Chondrocyte (in vitro differentiated cells): Measurements from ENCODE around the gene GJC3. TPM values are rescaled to one million over a fixed set of nuclear protein-coding genes. Genes with fewer than 3 reads are reported as not detected.
"Not testable (repeated sequence)": the region's sequence is repeated elsewhere in the genome, so short reads cannot be mapped to it uniquely, and the experiment has no call there.

Experiments used
- DNase-seq: peaks from one replicate; pipeline ENCODE4 v3.0.0; 2021; ENCODE audit warnings: mixed read lengths, low spot score
- H3K27ac Mint-ChIP-seq: one replicate; pipeline ENCODE4 v1.8.0; 2021; ENCODE audit warnings: mild to moderate bottlenecking, moderate library complexity, mixed read lengths; ENCODE audit not compliant: unreplicated experiment
- H3K27me3 Mint-ChIP-seq: 2 replicates; pipeline ENCODE4 v1.8.0; 2021; ENCODE audit warnings: low read depth, mixed read lengths
- H3K36me3 Mint-ChIP-seq: 2 replicates; pipeline ENCODE4 v1.8.0; 2021; ENCODE audit warnings: low read depth, mixed read lengths
- H3K4me1 Mint-ChIP-seq: 2 replicates; pipeline ENCODE4 v1.8.0; 2021; ENCODE audit warnings: low read depth, mild to moderate bottlenecking, mixed read lengths
- H3K4me3 Mint-ChIP-seq: one replicate; pipeline ENCODE4 v1.8.0; 2021; ENCODE audit warnings: mild to moderate bottlenecking, moderate library complexity, mixed read lengths; ENCODE audit not compliant: unreplicated experiment
- H3K9me3 Mint-ChIP-seq: 2 replicates; pipeline ENCODE4 v1.8.0; 2021; ENCODE audit warnings: low read depth, mixed read lengths
- CTCF ChIP-seq: fragments of 200-600 bp; sonication (generic); IDR thresholded peaks from 2 replicates; pipeline ENCODE4 v1.5.0; 2021; ENCODE audit warnings: antibody characterized with exemption, mild to moderate bottlenecking, moderate library complexity
- long read RNA-seq: library from polyadenylated mRNA; stranded (forward); transcript quantifications from one replicate; pipeline ENCODE4 v2.0.0, GENCODE V29; 2021
- total RNA-seq: library from RNA; stranded (reverse); gene quantifications from 3 replicates; pipeline ENCODE4 v1.2.1, GENCODE V29; 2021

GJC3 gene
- total RNA-seq: not detected in 3 replicates
- long read RNA-seq: 0 reads

GRCh38 chr7:99928994-99929729, at the start of gene GJC3:
TSS of gene GJC3 (minus strand) at chr7:99929620. CDS start at chr7:99929620, 0 bp downstream.
- peak; percentile 70 for TF ChIP-seq CTCF
- Mint-ChIP-seq H3K27ac (no peak within 1 kb of the TSS), H3K36me3 (no peaks in the 10 kb centered on the region), H3K9me3 (no peaks in the 10 kb centered on the region), H3K4me3 (peak within 1 kb of the TSS; percentile 39), H3K27me3 (peaks cover 40% of the 10 kb centered on the region), H3K4me1 (peaks cover 7% of the 10 kb centered on the region)
- DNase-seq: no peak

GRCh38 chr7:99976626-99977025, 47.2 kb upstream of the GJC3 start:
- H3K36me3 Mint-ChIP-seq: no peaks in the 10 kb centered on the region
- no peak overlapping the region for H3K27ac Mint-ChIP-seq
- no peaks in the 10 kb centered on the region for H3K4me1 Mint-ChIP-seq
- H3K9me3 Mint-ChIP-seq: peaks cover 6% of the 10 kb centered on the region
- no peak for DNase-seq
- no peak for TF ChIP-seq CTCF
- H3K4me3 Mint-ChIP-seq: no peak overlapping the region
- peaks cover 25% of the 10 kb centered on the region for H3K27me3 Mint-ChIP-seq

GRCh38 chr7:99975782-99976521, 46.5 kb upstream of the GJC3 start, which contains the start of gene AZGP1:
TSS of gene AZGP1 (minus strand) at chr7:99976031. CDS start at chr7:99976020, 11 bp downstream.
- no peak within 1 kb of the TSS for H3K4me3 Mint-ChIP-seq
- DNase-seq: no peak
- H3K4me1 Mint-ChIP-seq: no peaks in the 10 kb centered on the region
- H3K9me3 Mint-ChIP-seq: peaks cover 6% of the 10 kb centered on the region
- H3K36me3 Mint-ChIP-seq: no peaks in the 10 kb centered on the region
- no peak within 1 kb of the TSS for H3K27ac Mint-ChIP-seq
- peaks cover 21% of the 10 kb centered on the region for H3K27me3 Mint-ChIP-seq
- TF ChIP-seq CTCF: no peak

GRCh38 chr7:99974681-99975080, 45.3 kb upstream of the GJC3 start:
- H3K27ac Mint-ChIP-seq: no peak overlapping the region
- no peak for TF ChIP-seq CTCF
- H3K9me3 Mint-ChIP-seq: peaks cover 6% of the 10 kb centered on the region
- no peak for DNase-seq
- no peak overlapping the region for H3K4me3 Mint-ChIP-seq
- H3K27me3 Mint-ChIP-seq: peaks cover 24% of the 10 kb centered on the region
- no peaks in the 10 kb centered on the region for H3K36me3 Mint-ChIP-seq
- no peaks in the 10 kb centered on the region for H3K4me1 Mint-ChIP-seq

- not testable (repeated sequence) for H3K27ac Mint-ChIP-seq, DNase-seq, H3K4me3 Mint-ChIP-seq, H3K36me3 Mint-ChIP-seq, H3K4me1 Mint-ChIP-seq, H3K9me3 Mint-ChIP-seq
- H3K27me3 Mint-ChIP-seq: peaks cover 24% of the 10 kb centered on the region
Observed at GRCh38 chr7:99973817-99974216, 44.4 kb upstream of the GJC3 start.
